Immature natural killer cell (primary cell): ENCODE data around the gene MAP6. TPM values are rescaled to one million over a fixed set of nuclear protein-coding genes. Genes with fewer than 3 reads are reported as not detected.

ENCODE experiments used
- DNase-seq, 3 donors: peaks; one replicate each; pipeline ENCODE4 v3.0.0; 2022; ENCODE audit warnings: mixed read lengths in 1 of 3
- H3K27ac Mint-ChIP-seq, 6 donors: one replicate each; pipeline ENCODE4 v1.8.0; 2020; ENCODE audit warnings: mixed read lengths in 6 of 6, mild to moderate bottlenecking in 5 of 6, inconsistent platforms in 4 of 6, moderate library complexity in 3 of 6
- H3K27me3 Mint-ChIP-seq, 3 donors: one replicate each; pipeline ENCODE4 v1.8.0; 2020 to 2021; ENCODE audit warnings: low read depth in 3 of 3, mild to moderate bottlenecking in 3 of 3, mixed read lengths in 3 of 3, moderate library complexity in 3 of 3, inconsistent platforms in 1 of 3
- H3K36me3 Mint-ChIP-seq, 3 donors: one replicate each; pipeline ENCODE4 v1.8.0; 2020; ENCODE audit warnings: mixed read lengths in 3 of 3, inconsistent platforms in 2 of 3, mild to moderate bottlenecking in 2 of 3
- H3K4me1 Mint-ChIP-seq, 2 donors: one replicate each; pipeline ENCODE4 v1.8.0; 2020; ENCODE audit warnings: inconsistent platforms in 2 of 2, mild to moderate bottlenecking in 2 of 2, mixed read lengths in 2 of 2, moderate library complexity in 1 of 2
- H3K4me3 Mint-ChIP-seq, 5 donors: one replicate each; pipeline ENCODE4 v1.8.0; 2020; ENCODE audit warnings: mild to moderate bottlenecking in 5 of 5, mixed read lengths in 5 of 5, inconsistent platforms in 3 of 5, moderate library complexity in 3 of 5
- H3K9me3 Mint-ChIP-seq, 6 donors: one replicate each; pipeline ENCODE4 v1.8.0; 2020; ENCODE audit warnings: mild to moderate bottlenecking in 6 of 6, mixed read lengths in 6 of 6, inconsistent platforms in 4 of 6, moderate library complexity in 3 of 6
- polyA plus RNA-seq, 3 donors: library from polyadenylated mRNA; unstranded; fragments of 300-500 nt; fragmentation: Illumina TruSeq; gene quantifications; one replicate each; pipeline ENCODE4 v1.2.3, GENCODE V29; 2021

The MAP6 gene
- polyA plus RNA-seq, 3 donors from 2014 or later: not detected

- no peak for DNase-seq
- H3K4me3 Mint-ChIP-seq: no peak overlapping the region
- H3K27me3 Mint-ChIP-seq: peaks cover 0 to 4% (median 1%) of the 10 kb centered on the region in 3 donors
- no peak overlapping the region for H3K27ac Mint-ChIP-seq
- H3K4me1 Mint-ChIP-seq: no peaks in the 10 kb centered on the region
- H3K36me3 Mint-ChIP-seq: no peaks in the 10 kb centered on the region
- H3K9me3 Mint-ChIP-seq: peaks cover 0 to 2% (median 0%) of the 10 kb centered on the region in 6 donors
Observed at GRCh38 chr11:75549370-75549958, 119.4 kb downstream of the MAP6 start.

GRCh38 chr11:75548595-75549272 is 120.1 kb downstream of the MAP6 start:
- DNase-seq: no peak
- peaks cover 0 to 4% (median 1%) of the 10 kb centered on the region in 3 donors for H3K27me3 Mint-ChIP-seq
- H3K4me1 Mint-ChIP-seq: no peaks in the 10 kb centered on the region
- H3K36me3 Mint-ChIP-seq: no peaks in the 10 kb centered on the region
- H3K4me3 Mint-ChIP-seq: no peak overlapping the region
- no peak overlapping the region for H3K27ac Mint-ChIP-seq
- H3K9me3 Mint-ChIP-seq: peaks cover 0 to 2% (median 0%) of the 10 kb centered on the region in 6 donors

GRCh38 chr11:75547617-75548058 is 121.2 kb downstream of the MAP6 start:
- H3K4me3 Mint-ChIP-seq: no peak overlapping the region
- H3K27me3 Mint-ChIP-seq: peaks cover 0 to 4% (median 1%) of the 10 kb centered on the region in 3 donors
- H3K9me3 Mint-ChIP-seq: peaks cover 0 to 2% (median 0%) of the 10 kb centered on the region in 6 donors
- H3K27ac Mint-ChIP-seq: no peak overlapping the region
- DNase-seq: peak in 2 of 3 donors; percentile 29 to 36
- H3K4me1 Mint-ChIP-seq: no peaks in the 10 kb centered on the region
- H3K36me3 Mint-ChIP-seq: no peaks in the 10 kb centered on the region

- no peaks in the 10 kb centered on the region for H3K4me1 Mint-ChIP-seq
- peaks cover 0 to 4% (median 1%) of the 10 kb centered on the region in 3 donors for H3K27me3 Mint-ChIP-seq
- H3K27ac Mint-ChIP-seq: peak overlapping the region in 1 of 6 donors; percentile 14
- peaks cover 0 to 2% (median 0%) of the 10 kb centered on the region in 6 donors for H3K9me3 Mint-ChIP-seq
- no peak overlapping the region for H3K4me3 Mint-ChIP-seq
- H3K36me3 Mint-ChIP-seq: no peaks in the 10 kb centered on the region
- no peak for DNase-seq
Observed at GRCh38 chr11:75547177-75547576, 121.7 kb downstream of the MAP6 start.

- Mint-ChIP-seq H3K27ac (no peak overlapping the region), H3K4me1 (peaks cover 0 to under 1% of the 10 kb centered on the region in 2 donors), H3K36me3 (peaks cover 0 to 4% (median 0%) of the 10 kb centered on the region in 3 donors), H3K9me3 (peaks cover 0 to 2% (median 0%) of the 10 kb centered on the region in 6 donors), H3K4me3 (no peak overlapping the region), H3K27me3 (peaks cover 1 to 6% (median 2%) of the 10 kb centered on the region in 3 donors)
- no peak for DNase-seq
Observed at GRCh38 chr11:75543806-75544205, 125.0 kb downstream of the MAP6 start.

GRCh38 chr11:75542088-75542438 is 126.8 kb downstream of the MAP6 start:
- H3K4me3 Mint-ChIP-seq: no peak overlapping the region
- peaks cover 0 to 7% (median 6%) of the 10 kb centered on the region in 3 donors for H3K27me3 Mint-ChIP-seq
- H3K36me3 Mint-ChIP-seq: peaks cover 0 to 5% (median 4%) of the 10 kb centered on the region in 3 donors
- no peaks in the 10 kb centered on the region for H3K9me3 Mint-ChIP-seq
- no peak for DNase-seq
- peaks cover 16 to 18% of the 10 kb centered on the region in 2 donors for H3K4me1 Mint-ChIP-seq
- H3K27ac Mint-ChIP-seq: peak overlapping the region in 1 of 6 donors; percentile 24

GRCh38 chr11:75541193-75542087 is 127.4 kb downstream of the MAP6 start:
- no peak for DNase-seq
- Mint-ChIP-seq H3K27me3 (peaks cover 0 to 7% (median 7%) of the 10 kb centered on the region in 3 donors), H3K36me3 (peaks cover 0 to 5% (median 4%) of the 10 kb centered on the region in 3 donors), H3K9me3 (no peaks in the 10 kb centered on the region), H3K27ac (no peak overlapping the region), H3K4me1 (peaks cover 23 to 24% of the 10 kb centered on the region in 2 donors), H3K4me3 (no peak overlapping the region)

- Mint-ChIP-seq H3K9me3 (no peaks in the 10 kb centered on the region), H3K27me3 (peaks cover 0 to 7% (median 7%) of the 10 kb centered on the region in 3 donors), H3K27ac (peak overlapping the region in 2 of 6 donors; percentile 23 to 78), H3K36me3 (peaks cover 0 to 5% (median 4%) of the 10 kb centered on the region in 3 donors), H3K4me1 (peaks cover 38 to 41% of the 10 kb centered on the region in 2 donors), H3K4me3 (peak overlapping the region in 2 of 5 donors; percentile 12 to 30)
- DNase-seq: no peak
Observed at GRCh38 chr11:75539459-75540334, 129.1 kb downstream of the MAP6 start.

- Mint-ChIP-seq H3K36me3 (peaks cover 0 to 5% (median 4%) of the 10 kb centered on the region in 3 donors), H3K9me3 (no peaks in the 10 kb centered on the region), H3K4me3 (peak overlapping the region; percentile 68 to 86 (median 75)), H3K4me1 (peaks cover 48 to 52% of the 10 kb centered on the region in 2 donors), H3K27ac (peak overlapping the region; percentile 92 to 96 (median 94)), H3K27me3 (peaks cover 0 to 7% (median 7%) of the 10 kb centered on the region in 3 donors)
- DNase-seq: no peak
Observed at GRCh38 chr11:75538150-75538942, 130.5 kb downstream of the MAP6 start.

- peak overlapping the region; percentile 92 to 96 (median 94) for H3K27ac Mint-ChIP-seq
- peak; percentile 32 to 43 (median 35) for DNase-seq
- H3K4me3 Mint-ChIP-seq: peak overlapping the region; percentile 68 to 86 (median 75)
- H3K4me1 Mint-ChIP-seq: peaks cover 48 to 52% of the 10 kb centered on the region in 2 donors
- peaks cover 0 to 5% (median 4%) of the 10 kb centered on the region in 3 donors for H3K36me3 Mint-ChIP-seq
- no peaks in the 10 kb centered on the region for H3K9me3 Mint-ChIP-seq
- H3K27me3 Mint-ChIP-seq: peaks cover 0 to 7% (median 7%) of the 10 kb centered on the region in 3 donors
Observed at GRCh38 chr11:75537740-75538139, 131.1 kb downstream of the MAP6 start.
